Stimulated activated CD8-positive, alpha-beta memory T cell treated with anti-CD3 and anti-CD28 coated beads, Interleukin-15, amount 100 ng/mL, for 24 hours (primary cell): ENCODE results near the gene WNT5A.
"Not testable (repeated sequence)": the region's sequence is repeated elsewhere in the genome, so short reads cannot be mapped to it uniquely, and the experiment has no call there.

ENCODE experiments used
- DNase-seq: peaks from one replicate; pipeline ENCODE4 v3.0.0-alpha.2; 2020; ENCODE audit warnings: low read depth

The WNT5A gene

DNA sequence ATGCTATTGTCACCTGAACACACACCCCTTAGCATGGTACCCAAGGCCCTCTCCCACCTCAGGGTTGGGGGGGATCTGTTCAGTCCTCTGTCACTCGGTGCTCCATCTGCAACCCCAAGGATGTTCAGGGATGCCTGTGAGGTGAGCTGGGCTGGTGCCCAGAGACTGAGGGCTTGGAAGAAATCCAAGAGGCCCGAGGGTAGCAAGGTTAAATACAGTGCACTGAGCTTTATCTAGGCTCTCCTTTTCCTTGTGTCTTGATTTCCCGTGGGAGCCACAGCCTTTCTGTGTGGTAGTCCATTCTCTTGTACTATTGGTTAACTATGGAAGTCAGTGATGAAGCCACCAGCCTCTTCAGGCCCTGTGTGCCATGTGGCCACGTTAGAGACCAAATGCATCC, 18.7 kb upstream of the WNT5A start:
- no peak for DNase-seq

DNA sequence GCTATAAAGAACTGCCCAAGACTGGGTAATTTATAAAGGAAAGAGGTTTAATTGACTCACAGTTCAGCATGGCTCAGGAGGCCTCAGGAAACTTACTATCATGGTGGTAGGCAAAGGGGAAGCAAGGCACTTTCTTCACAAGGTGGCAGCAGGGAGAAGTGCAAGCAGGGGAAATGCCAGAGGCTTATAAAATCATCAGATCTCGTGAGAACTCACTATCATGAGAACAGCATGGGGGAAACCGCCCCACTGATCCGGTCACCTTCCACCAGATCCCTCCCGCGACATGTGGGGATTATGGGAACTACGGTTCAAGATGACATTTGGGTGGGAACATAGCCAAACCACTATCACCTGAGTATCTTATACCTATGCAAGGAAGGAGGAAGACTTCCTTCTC, 18.0 kb upstream of the WNT5A start:
- DNase-seq, result not testable (repeated sequence)

- DNase-seq, result no peak
Observed at GRCh38 chr3:55501905-55502304, 14.8 kb upstream of the WNT5A start.

GRCh38 chr3:55500555-55501330, 13.6 kb upstream of the WNT5A start:
- no peak for DNase-seq

DNA sequence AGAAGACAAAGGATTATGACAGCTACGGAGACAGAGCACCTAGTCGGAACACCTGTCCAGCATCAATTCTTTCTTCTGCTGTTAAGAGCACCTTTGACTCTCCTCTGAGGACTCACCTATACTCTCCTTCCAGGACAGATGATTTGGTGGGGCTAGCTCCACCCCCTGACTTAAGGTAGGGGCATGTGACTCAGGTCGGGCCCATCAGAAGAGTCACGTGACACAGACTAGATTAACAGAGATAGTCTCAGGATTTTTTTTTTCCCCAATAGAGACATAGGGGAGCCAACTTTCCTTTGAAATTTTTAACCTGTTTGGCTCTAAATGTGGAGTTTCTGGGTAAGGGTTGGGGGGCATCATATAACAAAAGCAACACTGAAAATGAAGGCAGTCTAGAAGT, 11.4 kb upstream of the WNT5A start:
- DNase-seq, result no peak

DNA sequence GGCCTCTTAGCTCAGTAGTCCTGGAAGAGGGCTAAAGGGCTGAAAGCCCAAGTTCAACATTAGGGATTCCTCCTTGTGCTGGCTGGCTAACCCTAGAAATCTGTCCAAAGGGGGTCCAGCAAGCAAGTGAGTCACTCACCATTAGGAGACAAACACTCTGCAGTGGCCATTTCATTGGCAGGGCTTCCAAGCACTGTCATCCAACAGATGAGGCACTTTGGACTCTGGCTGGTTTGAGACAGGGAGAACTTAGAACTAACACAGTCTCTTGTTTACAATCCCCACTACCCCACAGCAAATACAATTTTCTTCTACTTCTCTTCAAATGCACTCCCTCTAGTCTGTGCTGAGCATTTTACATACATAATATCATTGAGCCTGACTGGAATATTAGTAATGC, 10.1 kb upstream of the WNT5A start:
- DNase-seq, result no peak

GRCh38 chr3:55494976-55495375, 7.9 kb upstream of the WNT5A start:
- DNase-seq, result no peak

DNA sequence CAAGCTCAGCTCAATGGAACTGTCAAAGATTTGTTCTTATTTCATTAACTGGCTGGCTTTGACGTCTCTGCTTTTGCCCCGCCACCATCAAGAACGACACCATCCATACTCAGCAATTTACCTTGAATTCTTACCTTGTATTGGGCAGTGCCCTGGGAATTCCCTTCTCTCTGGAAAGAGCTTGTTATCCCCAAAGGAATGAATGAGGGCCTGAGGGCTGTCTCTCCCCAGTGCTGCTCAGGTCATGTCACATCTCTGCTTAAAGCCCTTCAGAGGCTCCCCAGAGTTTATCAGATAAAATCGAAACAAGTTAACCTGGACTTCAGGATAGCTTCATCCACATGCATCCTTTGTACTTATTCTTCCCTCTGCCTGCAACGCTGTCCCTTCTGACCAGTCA, 5.9 kb upstream of the WNT5A start:
- DNase-seq, result no peak

DNA sequence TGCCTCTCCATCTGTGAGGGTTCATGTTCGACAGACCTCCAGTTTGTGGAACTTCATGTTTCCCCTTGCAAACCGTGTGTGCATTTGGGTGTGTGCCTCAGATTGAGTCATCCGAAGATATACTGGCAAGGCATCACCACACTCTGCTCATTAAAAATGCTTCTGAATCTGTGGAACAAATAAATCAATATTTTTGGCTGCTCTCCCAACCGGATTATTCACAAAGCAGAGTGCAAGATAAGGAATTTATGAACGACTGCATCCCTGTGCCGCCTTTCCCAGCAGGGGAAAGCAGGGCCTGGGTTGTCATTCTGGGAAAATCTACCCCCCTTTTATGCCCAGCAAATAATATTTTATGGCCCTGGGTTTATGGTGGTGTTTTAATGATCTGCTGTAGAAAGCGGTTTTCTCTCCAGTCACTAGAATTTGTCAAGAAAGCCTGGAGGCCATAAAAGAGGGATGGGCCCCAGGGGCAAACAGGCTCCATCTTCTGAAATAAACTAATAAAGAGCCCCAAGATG, 4.2 kb upstream of the WNT5A start:
- no peak for DNase-seq

GRCh38 chr3:55490276-55490913, 3.3 kb upstream of the WNT5A start:
- DNase-seq, result no peak

DNA sequence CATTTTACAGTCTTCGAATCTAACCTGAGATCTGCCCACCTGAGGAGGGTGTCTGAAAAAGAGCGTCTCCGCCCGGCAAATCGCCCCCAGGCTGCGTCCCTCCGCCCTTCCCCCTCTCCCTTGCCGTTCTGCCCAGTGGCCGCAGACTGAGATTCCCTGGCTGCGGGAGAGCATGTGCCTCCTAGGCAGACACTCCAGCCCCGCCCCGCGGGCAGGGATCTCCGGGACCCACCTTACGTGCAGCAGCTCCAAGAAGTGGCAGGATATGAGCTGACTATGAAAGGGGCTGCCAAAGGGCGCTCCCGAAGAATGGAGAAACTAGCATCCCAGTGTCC, 2.7 kb upstream of the WNT5A start:
- DNase-seq, result no peak

GRCh38 chr3:55488398-55489055, 1.4 kb upstream of the WNT5A start:
- no peak for DNase-seq

- DNase-seq, result no peak
Observed at GRCh38 chr3:55487381-55488241, 505 bp upstream of the WNT5A start.

- DNase-seq, result no peak
Observed at GRCh38 chr3:55486101-55486856, 827 bp downstream of the WNT5A start.

GRCh38 chr3:55484801-55485791, 2.0 kb downstream of the WNT5A start:
- DNase-seq, result no peak

DNA sequence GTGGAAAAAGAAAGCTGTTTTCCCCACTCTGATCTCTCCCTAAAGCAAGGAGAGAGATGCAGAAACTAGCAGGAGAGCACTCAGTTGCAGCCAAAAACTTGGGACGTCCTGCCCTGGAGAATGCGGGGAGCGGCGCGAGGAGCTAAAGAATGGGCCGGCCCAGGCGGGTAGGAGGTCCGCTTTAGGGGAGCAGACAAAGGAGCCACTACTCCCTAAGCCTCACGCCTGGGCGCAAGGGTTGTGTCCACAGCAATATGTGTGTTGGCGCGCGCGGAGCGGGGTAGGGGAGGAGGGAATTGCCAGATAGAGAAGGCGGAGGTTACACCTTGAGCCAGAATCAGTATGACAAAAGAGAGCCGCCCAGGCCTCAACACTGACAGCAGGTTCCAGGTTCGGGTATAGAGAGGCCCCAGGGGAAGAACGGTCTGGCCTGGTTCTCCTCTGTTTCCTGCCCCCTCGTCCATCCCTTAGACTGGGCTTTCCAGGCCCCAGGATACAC, 2.9 kb downstream of the WNT5A start:
- no peak for DNase-seq

- DNase-seq, result no peak
Observed at GRCh38 chr3:55483196-55484095, 3.7 kb downstream of the WNT5A start.

- no peak for DNase-seq
Observed at GRCh38 chr3:55482496-55483195, 4.5 kb downstream of the WNT5A start.
